Panc1 (cell line): ENCODE results near the gene SNTG2.

Experiments used
- POLR2AphosphoS5 ChIP-seq: IDR thresholded peaks from 2 replicates; pipeline ENCODE4 v1.6.1; 2012; ENCODE audit warnings: mild to moderate bottlenecking, low read depth, low read length, moderate library complexity
- SIN3A ChIP-seq: IDR thresholded peaks from 2 replicates; pipeline ENCODE4 v1.6.1; 2012; ENCODE audit warnings: low read depth, mild to moderate bottlenecking, low read length, moderate library complexity, borderline replicate concordance; ENCODE audit not compliant: insufficient read depth
- TCF7L2 ChIP-seq: IDR thresholded peaks from 2 replicates; pipeline ENCODE4 v1.6.1; 2011; ENCODE audit warnings: mild to moderate bottlenecking, low read depth, low read length, inconsistent platforms
- TF ChIP-seq, protein P1 (sequence below): fragments of 450-650 bp; IDR thresholded peaks from 2 replicates; pipeline ENCODE4 v1.5.1; 2017; ENCODE audit warnings: mild to moderate bottlenecking
- TF ChIP-seq, protein P2 (sequence below), 2 experiments: IDR thresholded peaks; 2 replicates each; pipeline ENCODE4 v1.6.1; 2011 to 2012; ENCODE audit warnings: low read depth in 2 of 2, control low read depth in 1 of 2, low read length in 1 of 2, mild to moderate bottlenecking in 1 of 2, moderate library complexity in 1 of 2; ENCODE audit not compliant: insufficient read depth in 1 of 2

- TF ChIP-seq, protein P1, sequence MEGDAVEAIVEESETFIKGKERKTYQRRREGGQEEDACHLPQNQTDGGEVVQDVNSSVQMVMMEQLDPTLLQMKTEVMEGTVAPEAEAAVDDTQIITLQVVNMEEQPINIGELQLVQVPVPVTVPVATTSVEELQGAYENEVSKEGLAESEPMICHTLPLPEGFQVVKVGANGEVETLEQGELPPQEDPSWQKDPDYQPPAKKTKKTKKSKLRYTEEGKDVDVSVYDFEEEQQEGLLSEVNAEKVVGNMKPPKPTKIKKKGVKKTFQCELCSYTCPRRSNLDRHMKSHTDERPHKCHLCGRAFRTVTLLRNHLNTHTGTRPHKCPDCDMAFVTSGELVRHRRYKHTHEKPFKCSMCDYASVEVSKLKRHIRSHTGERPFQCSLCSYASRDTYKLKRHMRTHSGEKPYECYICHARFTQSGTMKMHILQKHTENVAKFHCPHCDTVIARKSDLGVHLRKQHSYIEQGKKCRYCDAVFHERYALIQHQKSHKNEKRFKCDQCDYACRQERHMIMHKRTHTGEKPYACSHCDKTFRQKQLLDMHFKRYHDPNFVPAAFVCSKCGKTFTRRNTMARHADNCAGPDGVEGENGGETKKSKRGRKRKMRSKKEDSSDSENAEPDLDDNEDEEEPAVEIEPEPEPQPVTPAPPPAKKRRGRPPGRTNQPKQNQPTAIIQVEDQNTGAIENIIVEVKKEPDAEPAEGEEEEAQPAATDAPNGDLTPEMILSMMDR, result no peak
- TF ChIP-seq, protein P2, sequence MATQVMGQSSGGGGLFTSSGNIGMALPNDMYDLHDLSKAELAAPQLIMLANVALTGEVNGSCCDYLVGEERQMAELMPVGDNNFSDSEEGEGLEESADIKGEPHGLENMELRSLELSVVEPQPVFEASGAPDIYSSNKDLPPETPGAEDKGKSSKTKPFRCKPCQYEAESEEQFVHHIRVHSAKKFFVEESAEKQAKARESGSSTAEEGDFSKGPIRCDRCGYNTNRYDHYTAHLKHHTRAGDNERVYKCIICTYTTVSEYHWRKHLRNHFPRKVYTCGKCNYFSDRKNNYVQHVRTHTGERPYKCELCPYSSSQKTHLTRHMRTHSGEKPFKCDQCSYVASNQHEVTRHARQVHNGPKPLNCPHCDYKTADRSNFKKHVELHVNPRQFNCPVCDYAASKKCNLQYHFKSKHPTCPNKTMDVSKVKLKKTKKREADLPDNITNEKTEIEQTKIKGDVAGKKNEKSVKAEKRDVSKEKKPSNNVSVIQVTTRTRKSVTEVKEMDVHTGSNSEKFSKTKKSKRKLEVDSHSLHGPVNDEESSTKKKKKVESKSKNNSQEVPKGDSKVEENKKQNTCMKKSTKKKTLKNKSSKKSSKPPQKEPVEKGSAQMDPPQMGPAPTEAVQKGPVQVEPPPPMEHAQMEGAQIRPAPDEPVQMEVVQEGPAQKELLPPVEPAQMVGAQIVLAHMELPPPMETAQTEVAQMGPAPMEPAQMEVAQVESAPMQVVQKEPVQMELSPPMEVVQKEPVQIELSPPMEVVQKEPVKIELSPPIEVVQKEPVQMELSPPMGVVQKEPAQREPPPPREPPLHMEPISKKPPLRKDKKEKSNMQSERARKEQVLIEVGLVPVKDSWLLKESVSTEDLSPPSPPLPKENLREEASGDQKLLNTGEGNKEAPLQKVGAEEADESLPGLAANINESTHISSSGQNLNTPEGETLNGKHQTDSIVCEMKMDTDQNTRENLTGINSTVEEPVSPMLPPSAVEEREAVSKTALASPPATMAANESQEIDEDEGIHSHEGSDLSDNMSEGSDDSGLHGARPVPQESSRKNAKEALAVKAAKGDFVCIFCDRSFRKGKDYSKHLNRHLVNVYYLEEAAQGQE (IDR thresholded peaks at IDR 0.05; ENCODE audit: insufficient read depth in 1 of 2, low read depth in 2 of 2, low read length in 1 of 2), result no peak
- TF ChIP-seq POLR2AphosphoS5 (no peak), SIN3A (no peak), TCF7L2 (no peak)
These were observed 205.9 kb downstream of the SNTG2 start for GRCh38 chr2:1156531-1156930.
